ENCODE data around the gene PRRT1B.

PRRT1B gene

DNA sequence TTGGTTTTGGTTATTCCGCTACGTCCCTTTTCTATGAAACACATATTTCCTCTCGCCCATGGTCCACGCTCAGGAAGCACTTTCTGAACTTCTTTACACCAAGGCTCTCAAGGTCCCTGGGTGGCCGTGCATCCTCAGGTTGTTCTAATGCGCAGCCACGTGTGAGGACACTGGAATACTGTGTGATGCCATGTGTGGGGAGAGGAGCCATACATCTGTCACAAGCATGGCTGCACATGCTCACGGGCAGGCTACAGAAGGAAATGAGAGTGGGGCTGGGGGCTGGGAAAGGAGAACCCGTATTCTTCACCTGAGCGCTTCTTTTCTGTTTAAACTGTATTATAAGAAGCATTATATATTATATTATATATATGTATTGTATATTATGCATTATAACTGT is 36.7 kb downstream of the PRRT1B start:
- H3K36me3 ChIP-seq (ENCODE audit: control insufficient read depth in 1 of 2, insufficient read depth in 2 of 2, low read length in 2 of 2), result peaks cover 35 to 82% of the 10 kb centered on the region in 2 donors
- no peaks in the 10 kb centered on the region for H3K9me3 ChIP-seq (ENCODE audit: control insufficient read depth in 1 of 2, low read length in 2 of 2)

DNA sequence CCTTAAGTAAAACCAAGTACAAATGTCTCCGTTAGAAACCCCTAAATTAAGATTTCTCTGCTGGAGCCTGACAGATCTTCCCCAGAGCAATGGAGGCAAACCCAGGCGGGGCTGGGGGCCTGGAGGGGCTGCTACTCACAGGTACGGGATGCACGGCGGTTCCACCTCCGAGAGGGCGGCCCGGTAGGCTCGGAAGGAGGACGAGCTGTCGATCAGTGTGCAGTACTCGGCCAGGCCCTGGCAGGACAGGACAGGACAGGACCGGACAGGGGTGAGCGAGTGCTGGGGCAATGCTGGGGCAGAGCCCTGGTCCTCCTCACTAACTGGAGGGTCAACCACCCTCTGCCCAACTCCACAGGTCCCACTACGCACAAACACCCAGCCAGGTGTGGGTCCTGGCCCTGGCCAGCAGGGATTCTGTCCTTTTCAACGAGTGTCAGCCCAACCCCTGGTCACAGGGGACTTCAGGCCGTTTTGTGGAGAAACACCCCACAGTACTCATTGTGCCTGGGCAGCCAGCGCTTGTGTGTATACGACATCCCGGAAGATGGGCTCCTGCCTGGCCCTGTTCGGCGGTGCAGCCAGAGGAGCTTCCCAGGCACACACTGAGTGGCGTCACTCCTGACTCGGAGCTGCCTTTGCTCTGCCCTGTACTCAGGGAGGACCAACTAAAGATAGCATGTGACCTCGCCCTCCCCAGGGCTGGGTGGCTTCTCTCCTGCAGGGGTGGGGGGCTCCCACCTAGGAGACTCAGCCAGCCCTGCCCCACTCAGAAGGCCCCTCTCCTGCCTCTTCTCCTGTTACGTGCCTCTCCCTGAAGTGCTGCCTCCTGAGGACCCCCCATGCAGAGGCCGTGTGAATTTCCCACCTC is 37.4 kb downstream of the PRRT1B start:
- H3K9ac ChIP-seq (ENCODE audit: low read depth in 1 of 2, low read length in 2 of 2), result no peak overlapping the region
- peaks cover 0 to 4% of the 10 kb centered on the region in 2 donors for H3K4me1 ChIP-seq (ENCODE audit: control insufficient read depth in 1 of 2, insufficient read depth in 2 of 2, low read length in 2 of 2)
- peaks cover 41 to 82% of the 10 kb centered on the region in 2 donors for H3K36me3 ChIP-seq (ENCODE audit: control insufficient read depth in 1 of 2, insufficient read depth in 2 of 2, low read length in 2 of 2)
- no peaks in the 10 kb centered on the region for H3K9me3 ChIP-seq (ENCODE audit: control insufficient read depth in 1 of 2, low read length in 2 of 2)
- no peak overlapping the region for H3K27ac ChIP-seq (ENCODE audit: low read depth, low read length)
- H3K4me3 ChIP-seq (ENCODE audit: low read depth in 1 of 2, low read length in 2 of 2), result no peak overlapping the region
- H3K27me3 ChIP-seq (ENCODE audit: control insufficient read depth in 1 of 2, insufficient read depth in 2 of 2, low read length in 2 of 2), result no peaks in the 10 kb centered on the region

More for the DNA sequence above, 36.7 kb downstream of the PRRT1B start:
- Histone ChIP-seq H3K4me1 (ENCODE audit: control insufficient read depth in 1 of 2, insufficient read depth in 2 of 2, low read length in 2 of 2) (peaks cover 0 to 4% of the 10 kb centered on the region in 2 donors), H3K4me3 (ENCODE audit: low read depth in 1 of 2, low read length in 2 of 2) (no peak overlapping the region), H3K27ac (ENCODE audit: low read depth, low read length) (no peak overlapping the region), H3K9ac (ENCODE audit: low read depth in 1 of 2, low read length in 2 of 2) (no peak overlapping the region), H3K27me3 (ENCODE audit: control insufficient read depth in 1 of 2, insufficient read depth in 2 of 2, low read length in 2 of 2) (no peaks in the 10 kb centered on the region)

DNA sequence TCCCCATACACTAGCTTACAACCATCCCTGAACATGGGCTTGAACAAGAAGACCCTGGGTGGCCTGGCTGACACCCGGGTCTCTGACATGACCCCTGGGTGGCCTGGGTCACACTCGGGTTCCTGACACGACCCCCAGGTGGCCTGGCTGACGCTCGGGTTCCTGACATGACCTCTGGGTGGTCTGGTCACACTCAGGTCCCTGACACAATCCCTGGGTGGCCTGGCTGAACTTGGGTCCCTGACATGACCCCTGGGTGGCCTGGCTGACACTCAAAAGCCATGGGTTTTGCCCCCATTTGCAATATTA is 38.0 kb downstream of the PRRT1B start:
- Histone ChIP-seq H3K4me3 (ENCODE audit: low read depth in 1 of 2, low read length in 2 of 2) (no peak overlapping the region), H3K4me1 (ENCODE audit: control insufficient read depth in 1 of 2, insufficient read depth in 2 of 2, low read length in 2 of 2) (peaks cover 0 to 4% of the 10 kb centered on the region in 2 donors), H3K9me3 (ENCODE audit: control insufficient read depth in 1 of 2, low read length in 2 of 2) (no peaks in the 10 kb centered on the region), H3K27me3 (ENCODE audit: control insufficient read depth in 1 of 2, insufficient read depth in 2 of 2, low read length in 2 of 2) (no peaks in the 10 kb centered on the region), H3K9ac (ENCODE audit: low read depth in 1 of 2, low read length in 2 of 2) (no peak overlapping the region), H3K36me3 (ENCODE audit: control insufficient read depth in 1 of 2, insufficient read depth in 2 of 2, low read length in 2 of 2) (peaks cover 46 to 82% of the 10 kb centered on the region in 2 donors), H3K27ac (ENCODE audit: low read depth, low read length) (no peak overlapping the region)

GRCh38 chr9:131583836-131584555 is 38.7 kb downstream of the PRRT1B start:
- Histone ChIP-seq H3K36me3 (ENCODE audit: control insufficient read depth in 1 of 2, insufficient read depth in 2 of 2, low read length in 2 of 2) (peaks cover 53 to 82% of the 10 kb centered on the region in 2 donors), H3K9me3 (ENCODE audit: control insufficient read depth in 1 of 2, low read length in 2 of 2) (no peaks in the 10 kb centered on the region), H3K4me3 (ENCODE audit: low read depth in 1 of 2, low read length in 2 of 2) (no peak overlapping the region), H3K27ac (ENCODE audit: low read depth, low read length) (no peak overlapping the region), H3K4me1 (ENCODE audit: control insufficient read depth in 1 of 2, insufficient read depth in 2 of 2, low read length in 2 of 2) (peaks cover 0 to 4% of the 10 kb centered on the region in 2 donors), H3K27me3 (ENCODE audit: control insufficient read depth in 1 of 2, insufficient read depth in 2 of 2, low read length in 2 of 2) (no peaks in the 10 kb centered on the region), H3K9ac (ENCODE audit: low read depth in 1 of 2, low read length in 2 of 2) (no peak overlapping the region)

DNA sequence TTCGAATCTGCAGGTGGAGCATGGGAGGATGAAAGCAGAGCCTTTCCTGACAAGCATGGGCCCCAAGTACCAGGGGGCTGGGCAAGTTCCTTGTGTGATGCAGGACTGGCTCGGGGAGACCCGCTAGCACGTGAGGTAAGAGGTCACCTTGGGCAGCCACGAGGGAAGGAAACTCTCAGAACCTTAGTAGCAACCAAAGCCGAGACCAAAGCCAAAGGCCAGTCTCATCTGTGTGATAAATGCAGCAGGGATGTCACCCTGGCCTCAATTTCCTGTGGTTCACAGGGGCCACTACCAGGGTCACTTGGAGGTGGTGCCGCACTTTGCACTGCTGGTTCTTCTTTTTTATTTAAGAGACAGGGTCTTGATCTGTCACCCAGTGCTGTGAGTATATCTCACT is 39.5 kb downstream of the PRRT1B start:
- H3K9me3 ChIP-seq (ENCODE audit: control insufficient read depth in 1 of 2, low read length in 2 of 2), result no peaks in the 10 kb centered on the region
- peaks cover 55 to 82% of the 10 kb centered on the region in 2 donors for H3K36me3 ChIP-seq (ENCODE audit: control insufficient read depth in 1 of 2, insufficient read depth in 2 of 2, low read length in 2 of 2)
- H3K4me1 ChIP-seq (ENCODE audit: control insufficient read depth in 1 of 2, insufficient read depth in 2 of 2, low read length in 2 of 2), result peaks cover 0 to 4% of the 10 kb centered on the region in 2 donors
- H3K9ac ChIP-seq (ENCODE audit: low read depth in 1 of 2, low read length in 2 of 2), result no peak overlapping the region
- H3K27me3 ChIP-seq (ENCODE audit: control insufficient read depth in 1 of 2, insufficient read depth in 2 of 2, low read length in 2 of 2), result no peaks in the 10 kb centered on the region
- H3K4me3 ChIP-seq (ENCODE audit: low read depth in 1 of 2, low read length in 2 of 2), result no peak overlapping the region
- no peak overlapping the region for H3K27ac ChIP-seq (ENCODE audit: low read depth, low read length)

- H3K4me1 ChIP-seq (ENCODE audit: control insufficient read depth in 1 of 2, insufficient read depth in 2 of 2, low read length in 2 of 2), result peaks cover 0 to 4% of the 10 kb centered on the region in 2 donors
- no peaks in the 10 kb centered on the region for H3K9me3 ChIP-seq (ENCODE audit: control insufficient read depth in 1 of 2, low read length in 2 of 2)
- H3K36me3 ChIP-seq (ENCODE audit: control insufficient read depth in 1 of 2, insufficient read depth in 2 of 2, low read length in 2 of 2), result peaks cover 56 to 79% of the 10 kb centered on the region in 2 donors
- no peak overlapping the region for H3K27ac ChIP-seq (ENCODE audit: low read depth, low read length)
- no peak overlapping the region for H3K4me3 ChIP-seq (ENCODE audit: low read depth in 1 of 2, low read length in 2 of 2)
- no peaks in the 10 kb centered on the region for H3K27me3 ChIP-seq (ENCODE audit: control insufficient read depth in 1 of 2, insufficient read depth in 2 of 2, low read length in 2 of 2)
- H3K9ac ChIP-seq (ENCODE audit: low read depth in 1 of 2, low read length in 2 of 2), result no peak overlapping the region
Measured at GRCh38 chr9:131585375-131585774, 40.1 kb downstream of the PRRT1B start.

DNA sequence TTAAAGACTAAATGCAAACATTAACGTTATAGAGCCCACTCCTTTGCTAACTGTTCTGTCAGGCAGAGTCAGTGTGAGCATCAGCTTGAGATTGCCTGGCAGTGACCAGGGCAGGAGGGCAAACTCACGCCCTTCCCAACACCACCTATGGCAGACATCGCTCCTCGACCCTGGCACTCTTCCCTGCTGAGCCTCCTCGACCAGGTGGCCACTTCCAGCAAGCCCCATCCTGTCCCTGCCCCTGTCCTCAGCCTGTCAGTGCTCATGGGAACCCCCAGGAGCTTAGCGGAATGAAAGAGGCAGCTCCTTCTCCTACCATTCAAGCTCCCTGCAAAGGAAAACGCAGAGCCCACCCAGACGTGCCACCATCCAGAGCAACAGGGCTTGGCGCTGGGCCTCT is 42.0 kb downstream of the PRRT1B start:
- peaks cover 55 to 78% of the 10 kb centered on the region in 2 donors for H3K36me3 ChIP-seq (ENCODE audit: control insufficient read depth in 1 of 2, insufficient read depth in 2 of 2, low read length in 2 of 2)
- peaks cover 4 to 5% of the 10 kb centered on the region in 2 donors for H3K4me1 ChIP-seq (ENCODE audit: control insufficient read depth in 1 of 2, insufficient read depth in 2 of 2, low read length in 2 of 2)
- H3K9me3 ChIP-seq (ENCODE audit: control insufficient read depth in 1 of 2, low read length in 2 of 2), result no peaks in the 10 kb centered on the region
- no peaks in the 10 kb centered on the region for H3K27me3 ChIP-seq (ENCODE audit: control insufficient read depth in 1 of 2, insufficient read depth in 2 of 2, low read length in 2 of 2)
- no peak overlapping the region for H3K4me3 ChIP-seq (ENCODE audit: low read depth in 1 of 2, low read length in 2 of 2)
- no peak overlapping the region for H3K9ac ChIP-seq (ENCODE audit: low read depth in 1 of 2, low read length in 2 of 2)
- no peak overlapping the region for H3K27ac ChIP-seq (ENCODE audit: low read depth, low read length)

DNA sequence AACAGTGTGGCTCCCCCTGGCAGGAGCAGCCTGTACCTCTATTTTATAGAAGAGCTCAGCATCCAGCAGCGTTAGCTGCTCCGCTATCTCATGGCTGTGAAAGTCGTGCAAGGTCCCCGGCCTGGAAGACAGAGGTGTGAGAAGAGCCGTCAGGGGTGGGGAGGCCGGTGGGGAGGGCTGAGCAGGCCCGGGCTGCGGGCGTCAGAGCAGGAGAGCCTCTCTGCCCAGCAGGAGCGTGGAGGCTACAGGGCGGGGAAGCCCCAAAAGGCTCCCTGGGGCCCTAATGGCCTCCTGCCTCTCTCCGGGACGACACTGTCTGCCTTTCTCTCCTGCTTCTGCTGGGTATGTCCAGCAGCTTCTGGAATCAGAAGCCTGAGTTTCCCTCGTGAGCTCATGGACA is 42.6 kb downstream of the PRRT1B start:
- H3K9ac ChIP-seq (ENCODE audit: low read depth in 1 of 2, low read length in 2 of 2), result no peak overlapping the region
- H3K36me3 ChIP-seq (ENCODE audit: control insufficient read depth in 1 of 2, insufficient read depth in 2 of 2, low read length in 2 of 2), result peaks cover 49 to 74% of the 10 kb centered on the region in 2 donors
- H3K9me3 ChIP-seq (ENCODE audit: control insufficient read depth in 1 of 2, low read length in 2 of 2), result no peaks in the 10 kb centered on the region
- H3K4me1 ChIP-seq (ENCODE audit: control insufficient read depth in 1 of 2, insufficient read depth in 2 of 2, low read length in 2 of 2), result peaks cover 4 to 5% of the 10 kb centered on the region in 2 donors
- no peak overlapping the region for H3K4me3 ChIP-seq (ENCODE audit: low read depth in 1 of 2, low read length in 2 of 2)
- no peaks in the 10 kb centered on the region for H3K27me3 ChIP-seq (ENCODE audit: control insufficient read depth in 1 of 2, insufficient read depth in 2 of 2, low read length in 2 of 2)
- H3K27ac ChIP-seq (ENCODE audit: low read depth, low read length), result no peak overlapping the region

- no peak overlapping the region for H3K9ac ChIP-seq (ENCODE audit: low read depth in 1 of 2, low read length in 2 of 2)
- no peak overlapping the region for H3K4me3 ChIP-seq (ENCODE audit: low read depth in 1 of 2, low read length in 2 of 2)
- H3K36me3 ChIP-seq (ENCODE audit: control insufficient read depth in 1 of 2, insufficient read depth in 2 of 2, low read length in 2 of 2), result peaks cover 47 to 74% of the 10 kb centered on the region in 2 donors
- H3K27me3 ChIP-seq (ENCODE audit: control insufficient read depth in 1 of 2, insufficient read depth in 2 of 2, low read length in 2 of 2), result no peaks in the 10 kb centered on the region
- no peak overlapping the region for H3K27ac ChIP-seq (ENCODE audit: low read depth, low read length)
- H3K4me1 ChIP-seq (ENCODE audit: control insufficient read depth in 1 of 2, insufficient read depth in 2 of 2, low read length in 2 of 2), result peaks cover 4 to 5% of the 10 kb centered on the region in 2 donors
- H3K9me3 ChIP-seq (ENCODE audit: control insufficient read depth in 1 of 2, low read length in 2 of 2), result no peaks in the 10 kb centered on the region
Measured at GRCh38 chr9:131588396-131588795, 43.1 kb downstream of the PRRT1B start.

DNA sequence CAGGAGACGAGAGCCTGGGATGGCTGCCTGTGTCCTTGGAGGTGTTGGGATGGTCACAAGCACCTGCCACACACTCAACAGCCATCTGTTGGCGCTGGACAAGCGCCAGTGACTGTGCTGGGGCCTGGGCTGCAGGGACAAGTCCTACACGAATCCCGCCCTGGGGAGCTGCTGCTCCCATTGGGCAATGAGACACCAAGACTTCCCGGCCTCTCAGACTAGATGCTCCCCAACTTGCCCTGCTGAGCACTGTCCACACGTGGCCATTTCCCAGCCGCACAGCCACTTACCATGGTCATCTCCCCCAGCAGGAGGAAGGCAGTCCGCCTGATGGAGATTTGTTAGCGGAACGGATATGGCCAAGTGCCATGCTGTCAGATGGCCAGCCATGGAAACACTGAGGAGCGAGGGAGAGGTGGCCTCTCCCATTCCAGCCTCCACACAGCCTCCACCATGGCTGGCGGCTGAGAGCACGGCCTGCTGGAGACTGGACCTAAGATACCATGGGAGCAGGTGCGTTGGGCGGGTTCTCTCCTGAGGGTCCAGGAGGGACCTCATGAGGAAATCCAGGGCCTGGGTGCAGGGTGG is 43.9 kb downstream of the PRRT1B start:
- Histone ChIP-seq H3K27me3 (ENCODE audit: control insufficient read depth in 1 of 2, insufficient read depth in 2 of 2, low read length in 2 of 2) (no peaks in the 10 kb centered on the region), H3K4me1 (ENCODE audit: control insufficient read depth in 1 of 2, insufficient read depth in 2 of 2, low read length in 2 of 2) (peaks cover 4 to 5% of the 10 kb centered on the region in 2 donors), H3K36me3 (ENCODE audit: control insufficient read depth in 1 of 2, insufficient read depth in 2 of 2, low read length in 2 of 2) (peaks cover 47 to 74% of the 10 kb centered on the region in 2 donors), H3K9ac (ENCODE audit: low read depth in 1 of 2, low read length in 2 of 2) (no peak overlapping the region), H3K27ac (ENCODE audit: low read depth, low read length) (no peak overlapping the region), H3K4me3 (ENCODE audit: low read depth in 1 of 2, low read length in 2 of 2) (no peak overlapping the region), H3K9me3 (ENCODE audit: control insufficient read depth in 1 of 2, low read length in 2 of 2) (no peaks in the 10 kb centered on the region)

Data from duodenal mucosa (tissue), 2 donors.